GM19240 (cell line): ENCODE measurements around the gene OCIAD2.
"Not testable (repeated sequence)": the region's sequence is repeated elsewhere in the genome, so short reads cannot be mapped to it uniquely, and the experiment has no call there.

Experiments
- DNase-seq: peaks from one replicate; pipeline ENCODE4 v3.0.0; 2011; ENCODE audit warnings: low spot score; ENCODE audit not compliant: insufficient read length

OCIAD2 gene

GRCh38 chr4:48906206-48907173 lies at the start of gene OCIAD2:
TSS of gene OCIAD2 (minus strand) at chr4:48906774. CDS start at chr4:48904549, 2,225 bp downstream.
- peak; percentile 48 for DNase-seq

GRCh38 chr4:48954314-48954713 lies 47.7 kb upstream of the OCIAD2 start:
- no peak for DNase-seq

- no peak for DNase-seq
These were observed 43.1 kb upstream of the OCIAD2 start for GRCh38 chr4:48949518-48950219.

- DNase-seq, result no peak
These were observed 42.5 kb upstream of the OCIAD2 start for GRCh38 chr4:48949086-48949485.

- DNase-seq, result no peak
These were observed 41.2 kb upstream of the OCIAD2 start for GRCh38 chr4:48947731-48948130.

GRCh38 chr4:48945981-48946380 lies 39.4 kb upstream of the OCIAD2 start:
- DNase-seq, result no peak

- no peak for DNase-seq
These were observed 38.2 kb upstream of the OCIAD2 start for GRCh38 chr4:48944756-48945241.

- DNase-seq, result no peak
These were observed 37.7 kb upstream of the OCIAD2 start for GRCh38 chr4:48944252-48944651.

GRCh38 chr4:48943387-48943786 lies 36.8 kb upstream of the OCIAD2 start:
- no peak for DNase-seq

GRCh38 chr4:48939785-48940184 lies 33.2 kb upstream of the OCIAD2 start:
- no peak for DNase-seq

GRCh38 chr4:48938831-48939230 lies 32.3 kb upstream of the OCIAD2 start:
- DNase-seq, result no peak

- DNase-seq, result no peak
These were observed 30.5 kb upstream of the OCIAD2 start for GRCh38 chr4:48937033-48937432.

GRCh38 chr4:48931459-48931858 lies 24.9 kb upstream of the OCIAD2 start:
- DNase-seq, result no peak

- DNase-seq, result no peak
These were observed 24.1 kb upstream of the OCIAD2 start for GRCh38 chr4:48930654-48931053.

- DNase-seq, result no peak
These were observed 17.8 kb upstream of the OCIAD2 start for GRCh38 chr4:48924416-48924815.

GRCh38 chr4:48923065-48923464 lies 16.5 kb upstream of the OCIAD2 start:
- not testable (repeated sequence) for DNase-seq

GRCh38 chr4:48914311-48914710 lies 7.7 kb upstream of the OCIAD2 start:
- DNase-seq, result no peak

- DNase-seq, result no peak
These were observed 6.8 kb upstream of the OCIAD2 start for GRCh38 chr4:48913346-48913745.

GRCh38 chr4:48912349-48912748 lies 5.8 kb upstream of the OCIAD2 start:
- DNase-seq, result no peak

- no peak for DNase-seq
These were observed 3.9 kb upstream of the OCIAD2 start for GRCh38 chr4:48910511-48910910.

- no peak for DNase-seq
These were observed 3.1 kb upstream of the OCIAD2 start for GRCh38 chr4:48909697-48910096.

GRCh38 chr4:48908687-48909086 lies 2.1 kb upstream of the OCIAD2 start:
- no peak for DNase-seq
